ENCODE results near the gene SLC16A10. TPM values are rescaled to one million over a fixed set of nuclear protein-coding genes. Genes with fewer than 3 reads are reported as not detected.

Gene SLC16A10
- total and polyA plus RNA-seq, 2 of the 13 experiments (the other 11 are each of a cell fraction or from before 2014, with no cell fraction given), result 8.2 to 20.1 TPM

- no peaks in the 10 kb centered on the region for H3K27me3 ChIP-seq (ENCODE audit: control insufficient read depth in 1 of 2, insufficient read depth in 2 of 2, low read length in 2 of 2)
- peak; percentile 56 for ATAC-seq
- 37% methylated on average over 1 of the region's 1 CpG for WGBS (ENCODE audit: low lambda C conversion rate)
- no peaks in the 10 kb centered on the region for H3K79me2 ChIP-seq (ENCODE audit: insufficient read depth, low read length)
- H3K4me3 ChIP-seq (replicated peaks in 1 of 3; ENCODE audit: insufficient read depth in 1 of 3, low read depth in 2 of 3, low read length in 3 of 3), result 0 out of 6 replicates have a peak overlapping the region, but pooled peaks of 1 of the 3 experiments have one; percentile 47
- H2AFZ ChIP-seq (ENCODE audit: low read length), result no peak overlapping the region
- no peak for FAIRE-seq
- ChIA-PET CTCF (ENCODE audit: low intra/inter-chr PET ratio, low total read pairs) (no interaction called here), POLR2A (no interaction called here)
- BruUV-seq (replicated peaks), result no TSS peak
- no peaks in the 10 kb centered on the region for H3K9me3 ChIP-seq (ENCODE audit: low read length)
- no peak overlapping the region for H3K27ac ChIP-seq (ENCODE audit: extremely low read length, insufficient read depth, low read length)
- H4K20me1 ChIP-seq (ENCODE audit: insufficient read depth, low read length), result no peaks in the 10 kb centered on the region
- no peaks in the 10 kb centered on the region for H3K36me3 ChIP-seq (replicated peaks in 1 of 2; ENCODE audit: control insufficient read depth in 1 of 2, insufficient read depth in 2 of 2, low read length in 2 of 2)
- no peak for DNase-seq (ENCODE audit: low spot score)
- in situ Hi-C loops (cut with HindIII; ENCODE audit: extremely low pct_ligation_motif_present, low pct_unique_long_range_greater_than_20kb), result no loop called here
- peak overlapping the region; percentile 80 for H3K4me2 ChIP-seq (ENCODE audit: low read depth, low read length)
- intact Hi-C loops (cut with micrococcal nuclease; ENCODE audit: unreplicated experiment), result loop anchor here (10.0 kb wide), 1 partner anchor 116 kb away; the partner anchor contains the start of gene SLC16A10
- peaks cover 19% of the 10 kb centered on the region for H3K4me1 ChIP-seq (ENCODE audit: insufficient read depth, low read length)
- no peak overlapping the region for H3K9ac ChIP-seq (ENCODE audit: insufficient read depth, low read depth, low read length)
- no peak for TF ChIP-seq RBM22 (optimal IDR thresholded peaks at IDR 0.05; ENCODE audit: low read length)
- TF ChIP-seq ZNF850 (CRISPR knock-in tag; conservative IDR thresholded peaks at IDR 0.05), result no peak
- TF ChIP-seq, protein P1, sequence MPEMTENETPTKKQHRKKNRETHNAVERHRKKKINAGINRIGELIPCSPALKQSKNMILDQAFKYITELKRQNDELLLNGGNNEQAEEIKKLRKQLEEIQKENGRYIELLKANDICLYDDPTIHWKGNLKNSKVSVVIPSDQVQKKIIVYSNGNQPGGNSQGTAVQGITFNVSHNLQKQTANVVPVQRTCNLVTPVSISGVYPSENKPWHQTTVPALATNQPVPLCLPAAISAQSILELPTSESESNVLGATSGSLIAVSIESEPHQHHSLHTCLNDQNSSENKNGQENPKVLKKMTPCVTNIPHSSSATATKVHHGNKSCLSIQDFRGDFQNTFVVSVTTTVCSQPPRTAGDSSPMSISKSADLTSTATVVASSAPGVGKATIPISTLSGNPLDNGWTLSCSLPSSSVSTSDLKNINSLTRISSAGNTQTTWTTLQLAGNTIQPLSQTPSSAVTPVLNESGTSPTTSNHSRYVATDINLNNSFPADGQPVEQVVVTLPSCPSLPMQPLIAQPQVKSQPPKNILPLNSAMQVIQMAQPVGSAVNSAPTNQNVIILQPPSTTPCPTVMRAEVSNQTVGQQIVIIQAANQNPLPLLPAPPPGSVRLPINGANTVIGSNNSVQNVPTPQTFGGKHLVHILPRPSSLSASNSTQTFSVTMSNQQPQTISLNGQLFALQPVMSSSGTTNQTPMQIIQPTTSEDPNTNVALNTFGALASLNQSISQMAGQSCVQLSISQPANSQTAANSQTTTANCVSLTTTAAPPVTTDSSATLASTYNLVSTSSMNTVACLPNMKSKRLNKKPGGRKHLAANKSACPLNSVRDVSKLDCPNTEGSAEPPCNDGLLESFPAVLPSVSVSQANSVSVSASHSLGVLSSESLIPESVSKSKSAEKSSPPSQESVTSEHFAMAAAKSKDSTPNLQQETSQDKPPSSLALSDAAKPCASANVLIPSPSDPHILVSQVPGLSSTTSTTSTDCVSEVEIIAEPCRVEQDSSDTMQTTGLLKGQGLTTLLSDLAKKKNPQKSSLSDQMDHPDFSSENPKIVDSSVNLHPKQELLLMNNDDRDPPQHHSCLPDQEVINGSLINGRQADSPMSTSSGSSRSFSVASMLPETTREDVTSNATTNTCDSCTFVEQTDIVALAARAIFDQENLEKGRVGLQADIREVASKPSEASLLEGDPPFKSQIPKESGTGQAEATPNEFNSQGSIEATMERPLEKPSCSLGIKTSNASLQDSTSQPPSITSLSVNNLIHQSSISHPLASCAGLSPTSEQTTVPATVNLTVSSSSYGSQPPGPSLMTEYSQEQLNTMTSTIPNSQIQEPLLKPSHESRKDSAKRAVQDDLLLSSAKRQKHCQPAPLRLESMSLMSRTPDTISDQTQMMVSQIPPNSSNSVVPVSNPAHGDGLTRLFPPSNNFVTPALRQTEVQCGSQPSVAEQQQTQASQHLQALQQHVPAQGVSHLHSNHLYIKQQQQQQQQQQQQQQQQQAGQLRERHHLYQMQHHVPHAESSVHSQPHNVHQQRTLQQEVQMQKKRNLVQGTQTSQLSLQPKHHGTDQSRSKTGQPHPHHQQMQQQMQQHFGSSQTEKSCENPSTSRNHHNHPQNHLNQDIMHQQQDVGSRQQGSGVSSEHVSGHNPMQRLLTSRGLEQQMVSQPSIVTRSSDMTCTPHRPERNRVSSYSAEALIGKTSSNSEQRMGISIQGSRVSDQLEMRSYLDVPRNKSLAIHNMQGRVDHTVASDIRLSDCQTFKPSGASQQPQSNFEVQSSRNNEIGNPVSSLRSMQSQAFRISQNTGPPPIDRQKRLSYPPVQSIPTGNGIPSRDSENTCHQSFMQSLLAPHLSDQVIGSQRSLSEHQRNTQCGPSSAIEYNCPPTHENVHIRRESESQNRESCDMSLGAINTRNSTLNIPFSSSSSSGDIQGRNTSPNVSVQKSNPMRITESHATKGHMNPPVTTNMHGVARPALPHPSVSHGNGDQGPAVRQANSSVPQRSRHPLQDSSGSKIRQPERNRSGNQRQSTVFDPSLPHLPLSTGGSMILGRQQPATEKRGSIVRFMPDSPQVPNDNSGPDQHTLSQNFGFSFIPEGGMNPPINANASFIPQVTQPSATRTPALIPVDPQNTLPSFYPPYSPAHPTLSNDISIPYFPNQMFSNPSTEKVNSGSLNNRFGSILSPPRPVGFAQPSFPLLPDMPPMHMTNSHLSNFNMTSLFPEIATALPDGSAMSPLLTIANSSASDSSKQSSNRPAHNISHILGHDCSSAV (CRISPR knock-in tag; IDR thresholded peaks at IDR 0.05; ENCODE audit: borderline replicate concordance), result no peak
- TF ChIP-seq SIN3B (IDR thresholded peaks at IDR 0.05; ENCODE audit: low read length), result no peak
- TF ChIP-seq, protein P2, sequence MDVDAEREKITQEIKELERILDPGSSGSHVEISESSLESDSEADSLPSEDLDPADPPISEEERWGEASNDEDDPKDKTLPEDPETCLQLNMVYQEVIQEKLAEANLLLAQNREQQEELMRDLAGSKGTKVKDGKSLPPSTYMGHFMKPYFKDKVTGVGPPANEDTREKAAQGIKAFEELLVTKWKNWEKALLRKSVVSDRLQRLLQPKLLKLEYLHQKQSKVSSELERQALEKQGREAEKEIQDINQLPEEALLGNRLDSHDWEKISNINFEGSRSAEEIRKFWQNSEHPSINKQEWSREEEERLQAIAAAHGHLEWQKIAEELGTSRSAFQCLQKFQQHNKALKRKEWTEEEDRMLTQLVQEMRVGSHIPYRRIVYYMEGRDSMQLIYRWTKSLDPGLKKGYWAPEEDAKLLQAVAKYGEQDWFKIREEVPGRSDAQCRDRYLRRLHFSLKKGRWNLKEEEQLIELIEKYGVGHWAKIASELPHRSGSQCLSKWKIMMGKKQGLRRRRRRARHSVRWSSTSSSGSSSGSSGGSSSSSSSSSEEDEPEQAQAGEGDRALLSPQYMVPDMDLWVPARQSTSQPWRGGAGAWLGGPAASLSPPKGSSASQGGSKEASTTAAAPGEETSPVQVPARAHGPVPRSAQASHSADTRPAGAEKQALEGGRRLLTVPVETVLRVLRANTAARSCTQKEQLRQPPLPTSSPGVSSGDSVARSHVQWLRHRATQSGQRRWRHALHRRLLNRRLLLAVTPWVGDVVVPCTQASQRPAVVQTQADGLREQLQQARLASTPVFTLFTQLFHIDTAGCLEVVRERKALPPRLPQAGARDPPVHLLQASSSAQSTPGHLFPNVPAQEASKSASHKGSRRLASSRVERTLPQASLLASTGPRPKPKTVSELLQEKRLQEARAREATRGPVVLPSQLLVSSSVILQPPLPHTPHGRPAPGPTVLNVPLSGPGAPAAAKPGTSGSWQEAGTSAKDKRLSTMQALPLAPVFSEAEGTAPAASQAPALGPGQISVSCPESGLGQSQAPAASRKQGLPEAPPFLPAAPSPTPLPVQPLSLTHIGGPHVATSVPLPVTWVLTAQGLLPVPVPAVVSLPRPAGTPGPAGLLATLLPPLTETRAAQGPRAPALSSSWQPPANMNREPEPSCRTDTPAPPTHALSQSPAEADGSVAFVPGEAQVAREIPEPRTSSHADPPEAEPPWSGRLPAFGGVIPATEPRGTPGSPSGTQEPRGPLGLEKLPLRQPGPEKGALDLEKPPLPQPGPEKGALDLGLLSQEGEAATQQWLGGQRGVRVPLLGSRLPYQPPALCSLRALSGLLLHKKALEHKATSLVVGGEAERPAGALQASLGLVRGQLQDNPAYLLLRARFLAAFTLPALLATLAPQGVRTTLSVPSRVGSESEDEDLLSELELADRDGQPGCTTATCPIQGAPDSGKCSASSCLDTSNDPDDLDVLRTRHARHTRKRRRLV (CRISPR knock-in tag; IDR thresholded peaks at IDR 0.05), result no peak
- no peak for TF ChIP-seq MLLT10 (CRISPR knock-in tag; IDR thresholded peaks at IDR 0.05)
- TF ChIP-seq, protein P3, sequence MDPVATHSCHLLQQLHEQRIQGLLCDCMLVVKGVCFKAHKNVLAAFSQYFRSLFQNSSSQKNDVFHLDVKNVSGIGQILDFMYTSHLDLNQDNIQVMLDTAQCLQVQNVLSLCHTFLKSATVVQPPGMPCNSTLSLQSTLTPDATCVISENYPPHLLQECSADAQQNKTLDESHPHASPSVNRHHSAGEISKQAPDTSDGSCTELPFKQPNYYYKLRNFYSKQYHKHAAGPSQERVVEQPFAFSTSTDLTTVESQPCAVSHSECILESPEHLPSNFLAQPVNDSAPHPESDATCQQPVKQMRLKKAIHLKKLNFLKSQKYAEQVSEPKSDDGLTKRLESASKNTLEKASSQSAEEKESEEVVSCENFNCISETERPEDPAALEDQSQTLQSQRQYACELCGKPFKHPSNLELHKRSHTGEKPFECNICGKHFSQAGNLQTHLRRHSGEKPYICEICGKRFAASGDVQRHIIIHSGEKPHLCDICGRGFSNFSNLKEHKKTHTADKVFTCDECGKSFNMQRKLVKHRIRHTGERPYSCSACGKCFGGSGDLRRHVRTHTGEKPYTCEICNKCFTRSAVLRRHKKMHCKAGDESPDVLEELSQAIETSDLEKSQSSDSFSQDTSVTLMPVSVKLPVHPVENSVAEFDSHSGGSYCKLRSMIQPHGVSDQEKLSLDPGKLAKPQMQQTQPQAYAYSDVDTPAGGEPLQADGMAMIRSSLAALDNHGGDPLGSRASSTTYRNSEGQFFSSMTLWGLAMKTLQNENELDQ (CRISPR knock-in tag; IDR thresholded peaks at IDR 0.05; ENCODE audit: borderline replicate concordance), result no peak
- TF ChIP-seq, protein P4, sequence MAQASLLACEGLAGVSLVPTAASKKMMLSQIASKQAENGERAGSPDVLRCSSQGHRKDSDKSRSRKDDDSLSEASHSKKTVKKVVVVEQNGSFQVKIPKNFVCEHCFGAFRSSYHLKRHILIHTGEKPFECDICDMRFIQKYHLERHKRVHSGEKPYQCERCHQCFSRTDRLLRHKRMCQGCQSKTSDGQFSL (CRISPR knock-in tag; IDR thresholded peaks at IDR 0.05), result no peak
- no peak for TF ChIP-seq RXRA (CRISPR knock-in tag; IDR thresholded peaks at IDR 0.05)
Measured at GRCh38 chr6:111201244-111201554, 113.9 kb downstream of the SLC16A10 start.
